WERI-Rb-1 (cell line): ENCODE measurements around the gene IGFL2.
"Not testable (repeated sequence)": the region's sequence is repeated elsewhere in the genome, so short reads cannot be mapped to it uniquely, and the experiment has no call there.

Source experiments
- DNase-seq: peaks from one replicate; pipeline ENCODE4 v3.0.0-alpha.2; 2020
- H3K27ac ChIP-seq: fragments of 250-450 bp; sonication (Bioruptor Pico); 2 replicates; pipeline ENCODE4 v1.5.1; 2020; ENCODE audit warnings: mild to moderate bottlenecking, moderate library complexity
- H3K27me3 ChIP-seq: fragments of 250-450 bp; sonication (Bioruptor Pico); 2 replicates; pipeline ENCODE4 v1.5.1; 2021; ENCODE audit warnings: mild to moderate bottlenecking, low read depth, moderate library complexity; ENCODE audit not compliant: insufficient read depth, severe bottlenecking
- H3K36me3 ChIP-seq: fragments of 250-450 bp; sonication (Bioruptor Pico); 2 replicates; pipeline ENCODE4 v1.5.1; 2020; ENCODE audit warnings: mild to moderate bottlenecking, moderate library complexity
- H3K4me3 ChIP-seq: 2 replicates; pipeline ENCODE4 v1.5.1; 2011; ENCODE audit warnings: low read depth, mild to moderate bottlenecking, control low read depth, low read length
- H3K9me3 ChIP-seq: fragments of 250-450 bp; sonication (Bioruptor Pico); 2 replicates; pipeline ENCODE4 v1.5.1; 2021; ENCODE audit warnings: mild to moderate bottlenecking, moderate library complexity; ENCODE audit not compliant: severe bottlenecking
- CTCF ChIP-seq: IDR thresholded peaks from 2 replicates; pipeline ENCODE4 v1.5.1; 2011; ENCODE audit warnings: low read depth, mild to moderate bottlenecking, control low read depth, inconsistent platforms, low read length

The IGFL2 gene

GRCh38 chr19:46189971-46190888 lies 42.2 kb downstream of the IGFL2 start:
- no peak overlapping the region for H3K4me3 ChIP-seq
- H3K9me3 ChIP-seq, result no peaks in the 10 kb centered on the region
- no peak for TF ChIP-seq CTCF
- H3K36me3 ChIP-seq, result no peaks in the 10 kb centered on the region
- no peak for DNase-seq
- H3K27ac ChIP-seq, result no peak overlapping the region
- H3K27me3 ChIP-seq, result no peaks in the 10 kb centered on the region

- Histone ChIP-seq H3K36me3 (no peaks in the 10 kb centered on the region), H3K4me3 (no peak overlapping the region), H3K27me3 (no peaks in the 10 kb centered on the region), H3K9me3 (no peaks in the 10 kb centered on the region), H3K27ac (no peak overlapping the region)
- DNase-seq, result no peak
- TF ChIP-seq CTCF, result no peak
These were observed 43.3 kb downstream of the IGFL2 start for GRCh38 chr19:46191356-46191755.

- no peaks in the 10 kb centered on the region for H3K27me3 ChIP-seq
- H3K36me3 ChIP-seq, result no peaks in the 10 kb centered on the region
- DNase-seq, result no peak
- no peak overlapping the region for H3K27ac ChIP-seq
- H3K4me3 ChIP-seq, result no peak overlapping the region
- H3K9me3 ChIP-seq, result no peaks in the 10 kb centered on the region
- no peak for TF ChIP-seq CTCF
These were observed 43.9 kb downstream of the IGFL2 start for GRCh38 chr19:46191972-46192371.

GRCh38 chr19:46192626-46192991 lies 44.6 kb downstream of the IGFL2 start:
- H3K27ac ChIP-seq, H3K36me3 ChIP-seq, H3K27me3 ChIP-seq, H3K4me3 ChIP-seq, H3K9me3 ChIP-seq, DNase-seq: not testable (repeated sequence)

- H3K27me3 ChIP-seq, result no peaks in the 10 kb centered on the region
- DNase-seq, result no peak
- no peak for TF ChIP-seq CTCF
- no peaks in the 10 kb centered on the region for H3K36me3 ChIP-seq
- H3K4me3 ChIP-seq, result no peak overlapping the region
- H3K9me3 ChIP-seq, result no peaks in the 10 kb centered on the region
- no peak overlapping the region for H3K27ac ChIP-seq
These were observed 45.1 kb downstream of the IGFL2 start for GRCh38 chr19:46192992-46193650.

- Histone ChIP-seq H3K27me3 (no peaks in the 10 kb centered on the region), H3K4me3 (no peak overlapping the region), H3K27ac (no peak overlapping the region), H3K36me3 (no peaks in the 10 kb centered on the region), H3K9me3 (no peaks in the 10 kb centered on the region)
- TF ChIP-seq CTCF, result no peak
- no peak for DNase-seq
These were observed 45.6 kb downstream of the IGFL2 start for GRCh38 chr19:46193678-46194077.
